HG02642 (cell line): ENCODE data around the gene MED13L.

Source experiments
- ATAC-seq: cut with Tn5 transposase; IDR thresholded peaks from one replicate; pipeline ENCODE4 v1.9.1; 2021; ENCODE audit warnings: mild to moderate bottlenecking; ENCODE audit not compliant: unreplicated experiment, poor library complexity

MED13L gene

DNA sequence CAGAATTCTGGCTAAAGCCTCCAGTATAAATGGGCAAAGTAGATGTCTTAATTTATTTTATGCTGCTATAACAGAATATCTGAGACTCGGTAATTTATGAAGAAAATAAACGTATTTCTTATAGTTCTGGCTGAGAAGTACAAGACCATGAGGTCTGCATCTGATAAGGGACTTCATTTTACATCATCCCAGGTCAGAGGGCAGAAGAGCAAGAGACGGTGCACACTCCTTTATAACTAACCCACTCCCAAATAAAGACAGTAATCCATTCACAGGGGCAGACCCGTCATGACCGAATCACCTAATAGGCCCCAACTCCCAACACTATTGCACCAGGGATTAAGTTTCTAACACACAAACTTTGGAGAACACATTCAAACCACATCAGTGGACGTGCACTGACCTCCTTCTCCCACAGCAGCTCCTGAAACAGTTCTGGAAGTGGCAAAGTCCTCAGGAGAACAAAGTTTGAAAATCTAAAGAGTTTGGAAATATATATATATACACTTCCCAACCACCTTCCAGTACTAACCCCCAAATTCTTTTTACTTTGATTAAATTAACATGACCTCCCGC is 116.5 kb downstream of the MED13L start:
- no peak for ATAC-seq

DNA sequence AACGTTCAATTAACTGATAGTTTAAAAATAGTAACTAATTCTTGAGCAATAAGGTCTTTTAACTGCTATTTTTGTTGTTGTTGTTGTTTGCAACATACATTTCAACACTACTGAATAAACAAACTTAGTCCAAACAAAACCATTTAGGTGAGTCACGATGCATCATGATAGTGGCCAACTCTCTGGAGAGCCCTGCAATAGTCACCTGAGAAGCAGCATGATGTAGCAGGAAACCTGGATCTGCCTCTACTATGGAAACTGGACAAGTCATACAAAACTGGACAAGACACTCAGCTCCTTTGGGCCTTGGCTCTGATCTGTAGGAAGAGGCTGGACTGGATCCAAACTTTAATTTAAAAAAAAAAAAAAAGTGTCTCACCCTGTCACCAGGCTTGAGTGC is 117.3 kb downstream of the MED13L start:
- ATAC-seq = no peak

DNA sequence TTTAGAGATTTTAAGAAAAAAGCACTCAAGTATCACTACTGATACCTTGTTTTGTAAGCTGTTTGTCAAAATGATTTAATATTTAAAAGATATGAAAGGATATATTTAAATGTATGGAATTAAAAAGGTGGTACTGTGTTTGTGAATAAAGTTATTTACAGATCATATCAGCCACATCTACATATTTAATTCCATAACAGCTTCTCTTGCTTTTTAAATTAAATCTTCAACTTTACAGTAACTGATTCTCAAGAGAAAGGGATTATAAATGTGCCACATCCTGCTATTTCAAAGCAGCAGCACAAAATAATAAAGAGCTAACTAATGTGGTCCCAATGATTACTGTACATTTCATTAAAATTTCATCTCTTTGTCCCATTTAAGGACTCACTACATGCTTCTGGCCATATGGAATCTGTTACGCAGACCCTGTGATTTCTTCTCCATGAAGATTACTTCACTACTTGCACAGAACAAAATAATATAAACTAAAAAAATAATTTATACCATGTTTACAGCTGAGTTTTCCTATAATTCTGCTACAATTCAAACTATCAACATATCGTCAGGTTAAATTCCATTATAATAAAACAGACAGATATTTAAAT is 117.8 kb downstream of the MED13L start:
- ATAC-seq = no peak

DNA sequence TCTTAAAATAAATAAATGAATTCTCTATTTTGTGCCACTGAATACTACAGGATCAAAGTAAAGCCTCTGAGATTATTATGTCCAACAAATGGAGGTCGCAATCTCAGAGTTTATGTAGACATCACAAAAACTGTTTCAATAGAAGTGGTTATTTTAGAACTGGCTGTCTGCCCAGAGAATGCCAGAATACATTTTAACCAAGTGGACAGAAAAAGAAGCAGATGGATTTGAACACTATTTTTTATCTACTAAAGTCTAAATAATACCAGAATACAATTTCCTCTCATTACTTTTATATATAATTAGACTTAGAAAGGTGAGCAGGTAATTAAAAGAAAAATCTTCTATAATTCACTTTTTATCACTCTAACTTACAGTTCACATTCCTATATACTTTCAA is 118.3 kb downstream of the MED13L start:
- no peak for ATAC-seq

DNA sequence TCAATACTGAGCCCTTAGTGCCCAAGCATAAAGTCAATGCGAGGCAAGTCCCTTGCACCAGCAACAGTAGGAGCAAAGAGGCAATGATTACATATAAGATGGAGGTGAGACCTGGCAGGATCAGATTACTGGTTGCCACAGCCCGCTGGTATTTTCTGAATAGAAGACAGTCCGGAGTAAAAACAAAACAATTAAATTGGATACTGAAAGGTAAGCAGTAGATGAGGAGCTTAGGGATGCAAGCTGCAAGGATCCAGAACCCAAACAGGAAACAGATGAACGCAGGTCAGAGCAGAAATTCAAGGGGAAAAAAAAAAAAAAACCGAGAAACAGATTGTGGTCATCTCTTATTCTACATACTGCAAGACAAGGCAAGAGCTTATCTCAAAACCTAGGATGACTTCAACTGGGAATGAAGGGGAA is 119.6 kb downstream of the MED13L start:
- ATAC-seq = no peak

DNA sequence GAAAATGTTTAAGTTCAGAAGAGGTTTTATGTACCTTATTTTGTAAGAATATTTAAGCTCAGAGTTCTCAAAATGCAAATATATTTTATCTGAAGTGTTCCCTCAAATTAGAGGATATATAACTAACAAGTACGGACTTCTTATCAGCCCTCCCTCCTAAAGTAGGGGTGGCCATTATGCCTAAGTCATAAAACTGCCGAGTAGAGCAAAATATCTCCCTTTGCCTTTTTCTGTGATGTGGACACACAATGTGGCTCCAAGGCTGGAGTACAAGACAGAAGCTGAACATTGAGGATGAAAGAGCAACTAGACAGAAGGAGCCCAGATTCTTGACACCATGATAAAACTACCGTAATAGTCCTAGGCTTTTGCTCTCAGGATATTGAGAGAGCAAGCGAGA is 120.9 kb downstream of the MED13L start:
- ATAC-seq = no peak

DNA sequence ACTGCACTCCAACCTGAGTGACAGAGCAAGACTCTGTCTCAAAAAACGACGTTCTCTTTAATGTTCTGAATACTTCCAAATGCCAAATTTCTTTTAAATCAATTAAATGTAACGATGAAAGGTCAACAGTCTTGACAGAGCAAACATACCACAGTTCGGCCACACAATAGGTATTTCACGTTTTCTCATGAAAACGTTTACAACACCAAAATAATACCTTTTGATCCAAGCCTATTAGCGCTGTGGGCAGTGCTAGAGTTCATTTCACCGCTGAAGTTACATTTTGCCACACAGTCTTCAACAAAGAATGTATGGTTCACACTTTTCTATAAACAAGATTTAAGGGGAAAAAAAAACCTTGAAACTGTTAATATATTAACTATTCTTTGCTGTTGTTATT is 122.1 kb downstream of the MED13L start:
- ATAC-seq = no peak

DNA sequence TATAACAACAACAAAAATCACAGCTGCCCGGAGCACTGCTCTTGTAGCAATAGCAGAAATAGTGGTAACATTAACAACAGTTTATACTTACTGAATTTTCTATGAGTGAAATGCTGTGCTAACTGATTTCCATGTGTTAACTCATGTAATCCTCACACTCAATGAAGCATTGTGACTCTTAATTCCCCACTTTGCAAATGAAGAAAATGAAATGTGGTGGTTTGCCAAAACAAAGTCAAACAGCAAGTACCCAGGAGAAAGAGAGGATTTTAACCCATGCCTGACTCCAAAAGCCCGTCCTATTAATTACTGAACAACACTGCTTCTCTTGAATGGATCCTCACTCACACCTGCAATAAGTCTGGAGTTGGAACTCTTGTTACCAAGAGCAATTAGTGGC is 123.5 kb downstream of the MED13L start:
- no peak for ATAC-seq

DNA sequence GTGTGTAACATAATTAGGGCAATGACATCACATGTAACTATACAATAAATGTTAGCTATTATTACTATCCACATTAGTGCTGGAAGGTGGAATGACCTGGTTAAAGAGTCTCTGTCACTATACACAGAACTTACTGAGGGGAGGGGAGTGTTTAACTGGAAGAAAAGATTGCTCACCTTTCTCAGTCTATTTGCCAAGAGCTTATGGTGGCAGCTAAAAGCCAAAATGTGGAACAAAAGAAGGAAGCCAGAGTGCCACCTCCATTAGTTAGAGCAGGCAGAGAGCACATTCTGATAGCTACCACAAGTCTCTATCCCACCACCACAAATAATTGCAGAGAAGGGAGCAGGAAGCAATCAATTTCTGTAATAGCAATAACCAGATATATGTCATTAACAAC is 124.4 kb downstream of the MED13L start:
- ATAC-seq = no peak

DNA sequence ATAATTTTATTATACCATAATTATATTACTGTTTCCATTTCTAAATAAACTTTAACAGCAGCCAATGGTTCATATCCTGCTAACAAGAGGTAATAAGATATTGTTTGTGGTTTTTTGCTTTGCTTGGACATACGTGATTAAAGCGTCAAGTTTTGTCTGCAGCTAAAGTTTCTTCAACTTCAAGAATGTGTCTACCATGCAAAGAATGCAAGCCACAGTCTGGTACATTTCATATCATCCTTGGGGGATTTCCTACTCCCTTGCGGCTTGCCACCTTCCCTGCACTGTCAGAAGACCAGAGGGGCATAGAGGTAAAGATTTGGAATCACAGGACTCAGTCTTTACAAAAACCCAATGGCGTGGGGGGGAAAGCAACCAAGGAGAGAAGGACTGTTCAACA is 125.2 kb downstream of the MED13L start:
- ATAC-seq = no peak

DNA sequence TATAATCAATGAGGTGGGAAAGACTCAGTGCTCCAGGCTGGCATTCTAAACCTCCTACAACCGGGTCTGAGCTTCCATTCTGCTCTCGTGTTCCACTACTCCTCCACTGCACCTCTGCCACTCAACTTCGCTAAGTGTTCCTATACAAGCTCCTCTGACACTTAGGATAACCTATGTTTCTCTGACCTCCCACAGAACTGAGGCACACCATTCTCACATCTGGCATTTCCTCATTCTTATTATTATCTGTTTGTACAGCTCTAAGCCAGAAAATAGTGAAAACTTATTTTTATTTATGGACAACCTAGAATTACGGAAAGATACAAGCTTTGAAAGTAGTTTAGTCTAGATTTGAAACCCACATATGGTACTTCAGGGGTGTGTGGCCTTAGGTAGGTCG is 127.0 kb downstream of the MED13L start:
- no peak for ATAC-seq

DNA sequence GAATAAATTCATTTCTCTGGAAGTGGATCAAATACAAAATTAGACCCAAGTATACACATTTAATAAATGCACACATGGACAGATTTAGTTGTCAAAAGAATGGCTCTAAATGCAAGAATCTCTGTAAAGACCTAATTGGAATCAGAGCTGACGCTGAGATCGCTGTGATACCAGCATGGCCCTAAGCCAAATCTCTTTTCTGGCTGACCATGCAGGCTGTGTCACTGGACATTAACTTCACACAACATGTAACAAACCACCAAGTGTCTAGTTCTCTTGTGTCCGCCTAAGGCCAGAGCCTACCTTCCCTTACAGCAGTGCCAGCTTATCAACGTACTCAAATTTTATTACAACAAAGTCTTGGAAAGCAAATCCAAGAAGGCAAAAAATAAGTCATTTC is 127.5 kb downstream of the MED13L start:
- no peak for ATAC-seq

DNA sequence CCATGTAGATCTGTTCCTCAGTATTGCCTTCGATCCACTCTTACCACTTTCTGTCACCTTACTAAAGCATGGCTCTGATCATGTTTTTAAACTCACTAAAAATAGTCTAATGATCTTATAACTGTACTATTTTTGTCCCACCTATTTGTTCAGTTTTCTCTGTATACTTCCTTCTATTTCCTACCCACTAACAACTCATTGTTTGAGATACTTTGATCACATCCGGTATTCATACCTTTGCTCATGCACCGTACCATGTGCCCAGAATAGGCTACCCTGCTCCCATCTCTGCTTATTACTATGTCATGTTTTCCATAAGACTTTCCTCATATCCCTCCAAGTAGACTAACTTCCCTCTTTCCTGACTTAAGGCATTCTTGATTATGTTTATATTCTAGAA is 128.6 kb downstream of the MED13L start:
- ATAC-seq = no peak

DNA sequence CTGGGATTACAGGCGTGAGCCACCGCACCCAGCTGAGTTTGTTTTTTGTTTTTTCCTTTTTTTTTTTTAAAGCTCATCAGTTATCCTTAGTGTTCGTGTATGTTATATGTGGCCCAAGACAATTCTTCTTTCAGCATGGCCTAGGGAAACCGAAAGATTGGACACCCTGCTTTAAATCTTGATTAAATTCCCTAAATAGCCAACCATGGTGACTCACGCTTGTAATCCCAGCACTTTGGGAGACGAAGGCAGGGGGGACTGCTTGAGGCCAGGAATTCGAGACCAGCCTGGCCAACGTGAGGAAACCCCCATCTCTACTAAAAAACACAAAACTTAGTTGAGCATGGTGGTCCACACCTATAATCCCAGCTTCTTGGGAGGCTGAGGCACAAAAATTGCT is 131.1 kb downstream of the MED13L start:
- no peak for ATAC-seq

DNA sequence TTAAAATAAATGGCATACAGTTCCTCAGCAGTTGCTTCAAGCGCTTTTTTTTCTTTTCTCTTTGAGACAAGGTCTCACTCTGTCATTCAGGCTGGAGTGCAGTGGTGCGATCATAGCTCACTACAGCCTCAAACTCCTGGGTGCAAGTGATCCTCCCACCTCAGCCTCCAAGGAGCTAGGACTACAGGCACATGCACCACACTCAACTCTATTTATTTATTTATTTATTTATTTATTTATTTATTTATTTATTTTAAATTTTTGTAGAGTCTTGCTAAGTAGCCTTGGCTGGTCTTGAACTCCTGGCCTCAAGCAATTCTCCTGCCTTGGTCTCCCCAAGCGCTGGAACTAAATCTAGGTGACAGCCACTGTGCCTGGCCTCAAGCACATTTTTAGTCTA is 132.0 kb downstream of the MED13L start:
- no peak for ATAC-seq

DNA sequence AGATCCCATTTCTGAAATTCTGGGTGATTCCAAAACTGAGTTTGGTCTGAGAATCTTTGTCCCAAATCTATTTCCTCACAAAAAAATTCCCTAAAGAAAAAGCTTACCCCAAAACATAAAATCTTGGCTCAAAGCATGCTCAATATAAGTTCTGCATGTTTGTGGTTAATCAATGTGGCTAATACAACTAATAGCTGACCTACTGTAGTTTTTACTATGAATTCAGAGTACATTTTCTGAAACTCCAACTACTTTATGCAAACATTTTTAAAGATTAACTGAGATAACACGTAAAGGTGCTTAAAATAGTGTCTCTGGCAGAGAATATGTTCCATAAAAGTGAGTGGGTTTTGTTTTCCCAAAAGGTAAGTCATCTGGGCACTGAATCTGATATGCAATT is 133.1 kb downstream of the MED13L start:
- no peak for ATAC-seq

DNA sequence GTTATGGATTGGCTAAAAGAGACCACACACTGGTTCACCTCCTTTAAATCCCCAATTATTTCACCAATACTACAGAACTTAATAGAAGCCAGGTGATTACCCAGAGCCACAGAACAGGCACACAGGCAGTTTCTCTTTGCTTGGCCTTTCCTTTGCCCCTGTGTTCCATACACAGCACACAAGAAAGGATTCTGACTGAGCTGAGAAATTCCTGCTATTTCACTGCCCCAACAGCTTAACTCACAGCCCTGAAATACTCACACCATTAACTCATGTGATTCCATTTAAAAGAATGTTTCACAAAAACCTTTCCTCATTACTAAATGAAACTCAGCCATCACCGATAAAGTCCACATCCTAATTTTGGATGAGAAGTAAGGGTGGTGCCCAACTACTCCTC is 133.6 kb downstream of the MED13L start:
- no peak for ATAC-seq

DNA sequence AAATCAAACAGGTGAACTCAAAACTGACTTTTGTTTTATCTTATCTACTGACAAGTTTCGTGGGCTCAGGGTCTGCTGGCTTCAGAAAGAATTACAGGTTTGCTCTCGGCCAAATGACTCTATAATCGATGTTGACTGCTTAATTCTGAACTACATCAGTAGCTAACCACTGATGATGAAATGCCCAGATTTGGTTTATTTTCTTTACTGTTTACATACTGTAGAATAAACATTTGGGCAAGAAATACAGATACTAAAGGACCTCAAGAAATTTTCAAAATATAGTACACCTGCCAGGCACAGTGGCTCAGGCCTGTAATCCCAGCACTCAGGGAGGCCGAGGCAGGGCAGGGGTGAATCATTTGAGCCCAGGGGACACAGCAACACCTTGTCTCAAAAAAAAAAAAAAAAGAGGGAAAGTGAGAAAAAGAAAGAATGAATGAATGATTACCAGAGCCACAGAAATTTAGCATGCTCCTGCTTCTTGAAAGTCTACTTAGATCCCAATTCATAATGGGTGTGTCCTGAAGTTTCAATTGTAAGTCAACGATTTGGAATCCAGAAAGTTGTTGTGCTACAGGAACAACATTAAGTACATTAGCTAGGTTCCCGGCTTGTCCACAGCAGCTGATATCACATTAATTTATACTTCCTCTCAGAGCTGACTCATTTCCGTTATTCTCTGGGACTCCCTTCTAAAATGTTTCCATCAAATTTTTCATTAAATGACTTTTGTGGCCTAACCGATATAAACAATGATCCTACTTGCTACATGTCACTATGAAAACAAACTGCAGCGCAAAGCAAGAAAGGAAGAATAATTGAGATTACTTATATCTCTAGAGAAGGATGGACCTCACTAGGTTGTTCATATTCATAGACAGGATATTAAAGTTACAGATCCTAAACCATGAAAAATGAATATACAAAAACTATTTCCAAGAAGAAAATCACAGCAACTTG is 134.3 kb downstream of the MED13L start:
- no peak for ATAC-seq

DNA sequence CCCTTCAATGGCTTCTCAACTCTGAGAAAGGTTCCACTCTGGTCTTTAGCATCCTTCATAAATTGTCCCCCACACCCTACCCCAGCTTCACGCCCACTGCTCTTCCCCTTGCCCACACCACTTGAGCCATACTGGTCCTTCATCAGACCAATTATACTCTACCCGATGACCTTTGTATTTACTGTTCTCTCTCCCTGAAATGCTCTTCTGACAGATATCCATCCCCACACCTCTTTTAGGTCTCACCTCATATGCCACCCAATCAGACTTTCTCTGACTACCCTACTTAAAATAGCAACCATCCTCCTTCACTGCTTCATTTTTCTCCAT is 135.7 kb downstream of the MED13L start:
- no peak for ATAC-seq

DNA sequence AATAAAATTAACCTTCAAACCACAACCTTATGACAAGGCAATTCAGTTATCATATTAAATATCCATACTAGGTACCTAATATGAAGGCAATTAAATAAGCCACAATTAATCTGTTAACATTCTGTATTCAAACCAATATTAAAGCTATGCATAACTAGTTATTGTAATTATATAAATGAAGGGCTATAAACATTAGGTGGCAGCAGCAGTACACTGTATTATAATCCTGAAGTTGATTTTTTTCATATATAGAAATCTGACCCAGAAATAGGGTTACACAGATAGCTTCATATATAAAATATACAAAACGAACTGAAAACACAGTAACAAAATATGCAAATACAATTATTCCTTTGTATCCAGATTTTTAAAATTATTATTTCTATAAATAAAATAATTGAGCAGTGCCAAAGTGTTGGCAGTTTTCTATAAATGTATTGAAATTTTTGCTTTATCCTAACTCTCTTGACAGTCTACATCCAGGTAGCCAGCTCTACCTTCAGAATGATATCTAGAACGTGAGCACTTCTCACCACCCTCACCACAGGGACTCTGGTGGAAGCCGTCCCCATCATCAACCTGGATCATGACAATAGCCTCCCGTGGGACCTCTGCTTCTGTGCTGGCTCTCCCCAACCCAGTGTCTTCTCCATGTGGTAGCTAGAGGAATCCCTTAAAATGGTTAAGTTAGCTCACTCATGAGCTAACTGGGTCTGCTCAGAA is 136.2 kb downstream of the MED13L start:
- no peak for ATAC-seq

DNA sequence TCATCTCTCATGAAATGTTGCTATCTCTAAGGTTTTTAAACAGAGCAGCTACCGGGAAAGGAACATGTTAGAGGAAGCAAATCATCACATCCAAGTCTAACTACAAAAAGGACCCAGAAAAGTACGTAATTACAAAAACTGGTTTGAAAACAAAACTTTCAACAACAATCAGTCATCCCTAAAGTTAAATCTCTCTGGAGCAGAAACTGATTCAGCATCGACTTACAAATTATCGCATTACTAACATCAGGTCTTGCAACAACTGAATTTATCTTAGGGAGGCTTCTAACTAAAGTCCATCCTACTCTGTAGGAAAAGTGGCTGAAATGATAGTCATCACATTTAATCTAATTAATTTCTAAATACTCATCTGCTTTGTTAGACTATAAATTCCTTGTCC is 137.0 kb downstream of the MED13L start:
- ATAC-seq = no peak
